Measurements from ENCODE around the gene EML1.

- TF ChIP-seq POLR2A (IDR thresholded peaks at IDR 0.05) (no peak), CTCF (IDR thresholded peaks at IDR 0.05) (no peak)
Measured at GRCh38 chr14:99937475-99938244, 144.4 kb downstream of the EML1 start.

Data from stomach (tissue), 4 donors.